ENCODE results near the gene L1CAM. TPM values are rescaled to one million over a fixed set of nuclear protein-coding genes. Genes with fewer than 3 reads are reported as not detected.

Gene L1CAM
- total RNA-seq, 1 experiment from 2014 or later: 819 TPM

DNA sequence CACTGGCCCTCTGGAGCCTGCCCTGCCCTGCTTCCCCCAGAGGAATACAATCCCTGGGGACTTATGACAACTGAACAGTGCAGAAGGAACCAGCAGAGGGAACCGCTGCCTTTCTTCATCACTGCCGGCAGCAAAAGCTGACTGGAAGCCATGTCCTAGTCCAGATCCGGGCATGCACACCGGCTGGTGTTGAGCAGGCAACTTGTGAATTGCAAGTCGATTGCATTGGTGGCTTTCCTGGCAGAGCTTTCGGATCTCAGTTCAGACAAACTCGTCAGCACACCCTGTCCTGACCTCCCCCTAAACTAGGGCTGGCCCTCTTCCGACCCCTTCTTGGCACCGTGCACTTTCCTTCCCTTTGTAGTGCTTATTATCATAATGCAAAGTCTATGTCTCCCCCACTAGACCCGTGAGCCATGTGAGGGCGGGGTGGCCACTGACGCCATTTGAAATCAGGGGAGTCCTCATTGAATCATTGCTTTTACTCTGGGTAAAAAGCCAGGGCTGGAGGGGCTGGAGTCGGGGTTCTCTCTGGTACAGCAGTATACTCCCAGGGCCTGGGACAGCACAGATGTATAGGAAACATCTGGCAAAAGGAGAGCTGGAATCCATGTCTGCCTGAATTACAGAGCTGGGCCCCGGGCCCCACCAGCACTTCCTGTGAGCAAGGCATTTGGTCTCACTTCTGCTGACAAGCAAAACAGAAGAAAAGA is 38.3 kb upstream of the L1CAM start:
- Histone ChIP-seq H3K9me3 (ENCODE audit: control insufficient read depth, insufficient read depth, low read depth, low read length) (no peaks in the 10 kb centered on the region), H3K27me3 (ENCODE audit: control insufficient read depth, insufficient read depth, low read length) (no peaks in the 10 kb centered on the region), H3K36me3 (ENCODE audit: control insufficient read depth, insufficient read depth, low read length) (no peaks in the 10 kb centered on the region; the same call in 1 of the 2 replicates), H3K4me3 (ENCODE audit: low read depth in 2 of 2, low read length in 2 of 2) (peak overlapping the region; percentile 79 to 95), H3K4me1 (ENCODE audit: control insufficient read depth, insufficient read depth, low read length) (peaks cover 40% of the 10 kb centered on the region), H3K27ac (ENCODE audit: low read length) (peak overlapping the region; percentile 99)
- peak; percentile 7; the same call in 1 of the 2 replicates for ATAC-seq
- in situ Hi-C loops (cut with HindIII; ENCODE audit: low pct_unique_long_range_greater_than_20kb, low sequenced_read_pairs) (no loop called here), intact Hi-C loops (cut with micrococcal nuclease; ENCODE audit: unreplicated experiment) (loop anchor here (2.0 to 10.0 kb wide), 2 partner anchors 22 to 160 kb away; partner anchors contain the start of gene PLXNB3)
- no TSS peak for BruUV-seq (replicated peaks)
- DNase-seq (ENCODE audit: low read depth, low spot score): no peak
- ChIA-PET POLR2A (no interaction called here), CTCF (interaction anchor here (0.6 to 5.4 kb wide), 3 partner anchors 19 to 256 kb away, joined by 7 to 45 read pairs (median 9); no protein-coding TSS in a partner anchor)
- TF ChIP-seq TCF7L2 (IDR thresholded peaks at IDR 0.05; ENCODE audit: low read depth, low read length) (0 out of 2 replicates have a peak, but pooled peaks have one; percentile 31), SIN3A (IDR thresholded peaks at IDR 0.05; ENCODE audit: borderline replicate concordance, insufficient read depth, low read depth, low read length) (no peak), POLR2AphosphoS5 (IDR thresholded peaks at IDR 0.05; ENCODE audit: low read depth, low read length) (no peak)
- TF ChIP-seq, protein P1, sequence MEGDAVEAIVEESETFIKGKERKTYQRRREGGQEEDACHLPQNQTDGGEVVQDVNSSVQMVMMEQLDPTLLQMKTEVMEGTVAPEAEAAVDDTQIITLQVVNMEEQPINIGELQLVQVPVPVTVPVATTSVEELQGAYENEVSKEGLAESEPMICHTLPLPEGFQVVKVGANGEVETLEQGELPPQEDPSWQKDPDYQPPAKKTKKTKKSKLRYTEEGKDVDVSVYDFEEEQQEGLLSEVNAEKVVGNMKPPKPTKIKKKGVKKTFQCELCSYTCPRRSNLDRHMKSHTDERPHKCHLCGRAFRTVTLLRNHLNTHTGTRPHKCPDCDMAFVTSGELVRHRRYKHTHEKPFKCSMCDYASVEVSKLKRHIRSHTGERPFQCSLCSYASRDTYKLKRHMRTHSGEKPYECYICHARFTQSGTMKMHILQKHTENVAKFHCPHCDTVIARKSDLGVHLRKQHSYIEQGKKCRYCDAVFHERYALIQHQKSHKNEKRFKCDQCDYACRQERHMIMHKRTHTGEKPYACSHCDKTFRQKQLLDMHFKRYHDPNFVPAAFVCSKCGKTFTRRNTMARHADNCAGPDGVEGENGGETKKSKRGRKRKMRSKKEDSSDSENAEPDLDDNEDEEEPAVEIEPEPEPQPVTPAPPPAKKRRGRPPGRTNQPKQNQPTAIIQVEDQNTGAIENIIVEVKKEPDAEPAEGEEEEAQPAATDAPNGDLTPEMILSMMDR (IDR thresholded peaks at IDR 0.05): no peak

DNA sequence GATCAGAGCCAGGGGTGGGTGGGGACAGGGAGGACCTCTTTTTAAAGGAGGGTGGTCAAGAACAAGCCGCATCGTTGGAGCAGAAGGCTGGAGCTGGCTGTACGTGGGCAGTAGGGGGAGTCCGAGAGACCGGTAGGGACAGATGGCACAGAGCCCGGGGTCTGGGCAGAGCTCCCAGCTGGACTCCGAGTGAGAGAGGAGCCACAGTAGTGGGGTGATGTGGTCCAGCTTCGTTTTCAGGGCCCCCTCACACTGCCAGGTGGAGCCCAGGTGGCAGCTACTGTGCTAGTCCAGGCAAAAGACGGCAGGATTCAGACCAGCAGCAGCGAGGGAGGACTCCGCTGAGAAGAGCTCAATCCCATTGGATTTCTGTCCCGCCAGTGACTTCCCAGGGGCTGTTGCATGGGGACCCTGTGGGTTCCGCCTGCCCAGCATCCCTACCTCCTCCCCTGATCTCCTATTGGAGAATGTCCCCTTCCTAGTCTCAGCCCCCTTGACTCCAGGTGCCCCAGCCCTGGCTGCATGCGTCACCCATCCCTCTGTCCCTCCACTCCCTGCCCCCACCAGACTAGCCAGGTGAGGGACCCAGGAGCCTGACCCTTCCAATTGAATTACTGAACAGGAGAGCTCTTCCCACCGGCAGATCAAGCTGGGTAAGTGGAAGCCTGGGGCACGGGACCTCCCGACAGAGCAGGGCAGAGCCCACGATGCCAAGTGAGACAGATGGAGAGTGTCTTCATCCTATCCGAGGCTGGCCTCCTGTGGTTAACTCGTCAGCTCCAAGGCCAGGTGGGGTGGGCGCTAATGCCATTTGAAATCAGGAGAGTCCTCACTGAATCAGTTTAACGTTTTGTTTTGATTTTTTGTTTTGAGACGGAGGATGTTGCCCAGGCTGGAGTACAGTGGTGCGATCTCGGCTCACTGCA is 37.2 kb upstream of the L1CAM start:
- intact Hi-C loops (cut with micrococcal nuclease; ENCODE audit: unreplicated experiment): loop anchor here (10.0 kb wide), 1 partner anchor 158 kb away; the partner anchor contains the start of gene PLXNB3

More for the DNA sequence above, 37.2 kb upstream of the L1CAM start:
- ChIA-PET POLR2A (interaction anchor here (0.5 to 1.1 kb wide), 5 partner anchors 8 to 128 kb away, joined by 3 to 9 read pairs (median 4); partner anchors contain the start of gene RENBP), CTCF (interaction anchor here (0.5 to 5.4 kb wide), 8 partner anchors 13 to 372 kb away, joined by 3 to 45 read pairs (median 4); partner anchors contain the start of gene TEX28)
- DNase-seq (ENCODE audit: low read depth, low spot score) (no peak), ATAC-seq (0 out of 2 replicates have a peak, but pooled peaks have one; percentile 19)
- Histone ChIP-seq H3K36me3 (ENCODE audit: control insufficient read depth, insufficient read depth, low read length) (no peaks in the 10 kb centered on the region; the same call in 1 of the 2 replicates), H3K4me3 (ENCODE audit: low read depth in 2 of 2, low read length in 2 of 2) (0 out of 4 replicates have a peak overlapping the region, but pooled peaks of 1 of the 2 experiments have one; percentile 4), H3K4me1 (ENCODE audit: control insufficient read depth, insufficient read depth, low read length) (peaks cover 37% of the 10 kb centered on the region), H3K27me3 (ENCODE audit: control insufficient read depth, insufficient read depth, low read length) (no peaks in the 10 kb centered on the region), H3K27ac (ENCODE audit: low read length) (peak overlapping the region; percentile 99; the same call in 1 of the 2 replicates), H3K9me3 (ENCODE audit: control insufficient read depth, insufficient read depth, low read depth, low read length) (no peaks in the 10 kb centered on the region)
- peak; percentile 36; the same call in 1 of the 2 replicates for TF ChIP-seq POLR2AphosphoS5 (IDR thresholded peaks at IDR 0.05; ENCODE audit: low read depth, low read length)
- no peak for TF ChIP-seq TCF7L2 (IDR thresholded peaks at IDR 0.05; ENCODE audit: low read depth, low read length)
- no TSS peak for BruUV-seq (replicated peaks)
- in situ Hi-C loops (cut with HindIII; ENCODE audit: low pct_unique_long_range_greater_than_20kb, low sequenced_read_pairs): no loop called here

Data from Panc1 (cell line).